HG03196 (cell line): ENCODE data around the gene TAF11L13.

Experiments
- ATAC-seq: cut with Tn5 transposase; IDR thresholded peaks from one replicate; pipeline ENCODE4 v1.9.1; 2021; ENCODE audit not compliant: unreplicated experiment

Gene TAF11L13

DNA sequence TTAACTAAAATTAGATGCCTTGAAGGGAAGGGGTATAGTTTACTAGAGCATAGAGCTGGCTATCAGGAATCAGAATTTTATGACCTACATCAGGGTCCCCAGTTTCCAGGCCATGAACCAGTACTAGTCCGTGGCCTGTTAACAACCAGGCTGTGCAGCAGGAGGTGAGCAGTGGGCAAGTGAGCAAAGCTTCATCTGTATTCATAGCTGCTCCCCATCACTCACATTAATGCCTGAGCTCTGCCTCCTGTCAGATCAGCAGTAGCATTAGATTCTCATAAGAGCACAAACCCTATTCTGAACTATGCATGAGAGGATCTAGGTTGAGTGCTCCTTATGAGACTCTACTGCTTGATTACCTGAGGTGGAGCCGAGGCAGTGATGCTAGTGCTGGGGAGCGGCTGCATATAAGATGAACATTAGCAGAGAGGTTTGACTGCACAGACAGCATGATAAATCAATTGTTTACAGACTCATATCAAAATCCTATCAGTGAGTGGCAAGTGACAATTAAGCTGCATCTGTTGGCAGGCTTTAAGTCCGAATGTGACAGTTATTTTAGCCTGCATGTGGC lies 47.0 kb downstream of the TAF11L13 start:
- ATAC-seq: no peak

DNA sequence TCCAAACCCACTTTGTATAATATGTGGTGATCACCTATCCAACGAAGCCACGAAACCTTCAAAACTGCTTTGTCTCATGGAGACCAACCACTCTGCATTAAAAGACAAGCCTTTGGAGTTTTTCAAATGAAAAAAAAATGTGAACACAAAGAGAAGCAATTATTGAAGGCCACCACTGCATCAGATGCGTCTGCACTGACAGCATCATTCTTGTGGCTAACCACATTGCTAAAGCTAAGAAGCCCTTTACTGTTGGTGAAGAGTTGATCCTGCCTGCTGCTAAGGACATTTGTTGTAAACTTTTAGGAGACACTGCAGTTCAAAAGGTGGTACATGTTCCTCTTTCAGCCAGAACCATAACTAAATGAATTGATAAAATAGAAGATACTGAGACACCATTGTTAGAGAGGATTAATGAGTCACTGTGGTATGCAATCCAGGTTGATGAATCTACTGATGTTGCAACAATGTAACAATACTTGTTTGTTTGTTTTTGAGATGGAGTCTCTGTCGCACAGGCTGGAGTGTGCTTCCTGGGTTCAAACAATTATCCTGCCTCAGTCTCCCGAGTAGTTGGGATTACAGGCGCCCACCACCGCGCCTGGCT lies 47.8 kb downstream of the TAF11L13 start:
- ATAC-seq: no peak

DNA sequence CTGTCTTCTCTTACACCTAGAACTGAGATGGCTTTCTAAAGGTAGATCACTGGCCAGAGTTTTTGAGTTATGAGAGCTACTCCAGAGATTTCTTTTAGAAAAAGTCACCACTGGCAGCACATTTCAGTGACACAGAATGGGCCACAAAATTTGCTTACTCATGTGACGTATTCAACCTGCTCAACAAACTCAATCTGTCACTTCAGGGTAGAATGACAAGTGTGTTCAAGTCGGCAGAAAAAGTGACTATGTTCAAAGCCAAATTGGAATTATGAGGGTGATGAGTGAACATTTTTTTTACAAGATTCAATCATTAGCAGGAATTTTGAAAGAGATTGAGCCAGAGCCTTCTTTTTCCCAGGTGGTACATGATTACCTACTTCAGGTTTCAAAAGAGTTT lies 48.8 kb downstream of the TAF11L13 start:
- ATAC-seq: no peak
